ENCODE measurements around the gene SAP25. TPM values are rescaled to one million over a fixed set of nuclear protein-coding genes. Genes with fewer than 3 reads are reported as not detected.

Gene SAP25
- total RNA-seq (1.4 and 1.5 TPM in 2 replicates), polyA plus RNA-seq (2.7 and 3.9 TPM in 2 replicates)

DNA sequence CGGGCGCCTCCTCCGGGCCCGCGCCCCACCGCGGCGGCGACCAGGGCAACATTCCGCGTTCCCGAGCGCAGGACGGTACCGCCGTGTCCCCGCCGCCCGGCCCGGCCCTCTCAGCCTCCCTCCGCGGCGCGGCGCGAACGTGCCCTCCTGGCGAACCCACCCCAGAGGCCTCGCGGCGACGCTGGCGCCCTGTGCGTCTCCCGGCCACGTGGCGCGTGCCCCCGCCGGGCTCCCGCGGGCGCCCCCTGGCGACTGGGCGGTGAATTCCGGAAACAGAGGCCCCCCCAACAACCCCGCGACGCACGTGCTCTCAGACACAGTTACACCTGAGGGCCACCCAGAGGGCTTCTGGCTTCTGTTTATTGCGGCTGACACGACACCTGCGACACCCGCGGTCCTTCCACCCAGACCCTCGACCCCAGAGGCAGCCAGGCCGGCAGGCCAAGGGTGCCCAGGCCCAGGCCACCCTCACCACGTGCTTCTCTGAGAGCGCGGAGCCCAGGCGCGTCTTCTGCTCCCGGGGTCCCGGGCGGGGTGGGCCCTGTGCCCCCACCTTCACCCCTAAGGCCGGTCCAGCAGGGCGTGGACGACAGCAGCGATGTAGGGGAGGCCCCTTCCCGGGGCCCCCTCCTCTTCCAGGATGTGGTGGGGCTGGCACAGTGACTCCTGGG, at the start of gene SAP25:
Gene SAP25, minus strand, starts transcription at position 210 of the 671 bp plus-strand sequence. Its CDS starts 158 bp downstream, at position 52.
- TF ChIP-seq CTCF (IDR thresholded peaks at IDR 0.05; ENCODE audit: low read depth, low read length) = peak; percentile 8
- Histone ChIP-seq H3K4me1 (ENCODE audit: low read depth) (peaks cover 12% of the 10 kb centered on the region), H3K27me3 (no peaks in the 10 kb centered on the region), H3K4me3 (no peak within 1 kb of the TSS), H3K27ac (no peak within 1 kb of the TSS), H3K36me3 (peaks cover 13% of the 10 kb centered on the region), H3K9me3 (ENCODE audit: low read depth) (no peaks in the 10 kb centered on the region)
- no peak for DNase-seq (ENCODE audit: low read depth in 1 of 2, low spot score in 1 of 2)

DNA sequence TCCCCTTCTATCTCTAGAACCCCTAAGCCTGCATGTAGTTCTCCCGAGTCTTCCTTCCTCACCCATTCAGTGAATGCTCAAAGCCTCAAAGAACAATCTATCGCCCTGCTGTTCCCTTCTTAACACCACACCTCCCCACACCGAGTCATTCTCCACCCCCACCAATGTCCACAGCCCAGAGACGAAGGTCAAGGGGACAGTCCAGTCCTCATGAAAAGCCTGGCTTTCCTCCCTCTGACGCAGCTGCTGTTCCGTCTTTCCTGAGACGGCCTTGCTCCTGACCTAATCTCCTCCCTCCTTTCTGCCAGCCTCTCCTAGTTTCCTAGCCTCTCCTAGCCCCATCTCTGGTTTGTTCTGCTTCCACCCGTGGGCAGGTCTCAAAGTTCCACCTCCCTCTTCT, 47.9 kb upstream of the SAP25 start:
- DNase-seq (ENCODE audit: low read depth in 1 of 2, low spot score in 1 of 2) = no peak
- no peaks in the 10 kb centered on the region for H3K9me3 ChIP-seq (ENCODE audit: low read depth)
- H3K27ac ChIP-seq = no peak overlapping the region
- no peaks in the 10 kb centered on the region for H3K4me1 ChIP-seq (ENCODE audit: low read depth)
- no peaks in the 10 kb centered on the region for H3K36me3 ChIP-seq
- no peak for TF ChIP-seq CTCF (IDR thresholded peaks at IDR 0.05; ENCODE audit: low read depth, low read length)
- no peak overlapping the region for H3K4me3 ChIP-seq
- H3K27me3 ChIP-seq = no peaks in the 10 kb centered on the region

DNA sequence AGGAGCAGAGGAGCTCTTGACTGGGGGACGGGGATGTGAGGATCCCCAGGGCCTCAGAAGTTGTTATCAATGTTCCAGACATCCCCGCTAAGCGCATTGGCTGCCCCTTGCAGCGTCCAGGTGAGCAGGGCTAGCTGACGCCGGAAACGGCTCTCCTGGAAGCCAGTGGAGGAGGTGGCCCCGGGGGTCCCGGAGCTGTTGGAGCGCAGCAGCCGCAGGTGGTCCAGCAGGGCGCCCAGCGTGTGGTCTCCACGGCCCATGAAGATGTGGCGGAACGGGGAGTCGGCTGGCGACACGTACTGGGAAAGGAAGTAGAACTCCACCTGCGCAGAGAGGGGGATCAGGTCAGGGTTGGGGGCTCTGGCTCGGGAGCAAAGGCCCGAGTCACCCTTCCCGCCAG, 47.1 kb upstream of the SAP25 start:
- H3K27ac ChIP-seq = no peak overlapping the region
- H3K9me3 ChIP-seq (ENCODE audit: low read depth) = no peaks in the 10 kb centered on the region
- no peaks in the 10 kb centered on the region for H3K4me1 ChIP-seq (ENCODE audit: low read depth)
- no peaks in the 10 kb centered on the region for H3K36me3 ChIP-seq
- H3K27me3 ChIP-seq = no peaks in the 10 kb centered on the region
- no peak overlapping the region for H3K4me3 ChIP-seq
- no peak for DNase-seq (ENCODE audit: low read depth in 1 of 2, low spot score in 1 of 2)
- no peak for TF ChIP-seq CTCF (IDR thresholded peaks at IDR 0.05; ENCODE audit: low read depth, low read length)

DNA sequence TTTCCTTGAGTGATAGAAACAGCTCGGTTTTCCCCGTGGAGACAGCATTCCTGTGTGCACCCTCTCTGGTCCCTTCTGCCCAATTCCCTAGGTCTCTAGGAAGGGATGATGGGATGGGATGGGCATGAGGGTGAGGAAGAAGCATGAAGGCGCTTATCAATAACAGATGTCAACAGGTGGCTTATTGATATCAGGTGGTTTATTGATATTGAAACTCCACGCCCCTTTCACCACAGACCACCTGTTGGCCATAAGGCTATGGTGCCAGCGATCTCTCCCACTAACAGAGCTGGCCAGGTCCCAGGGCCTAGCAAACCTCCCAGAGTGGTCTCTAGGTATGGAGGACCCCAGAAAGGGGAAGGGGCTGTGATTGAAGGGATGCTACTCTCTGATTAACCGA, 46.5 kb upstream of the SAP25 start:
- no peak overlapping the region for H3K4me3 ChIP-seq
- no peaks in the 10 kb centered on the region for H3K27me3 ChIP-seq
- H3K4me1 ChIP-seq (ENCODE audit: low read depth) = no peaks in the 10 kb centered on the region
- TF ChIP-seq CTCF (IDR thresholded peaks at IDR 0.05; ENCODE audit: low read depth, low read length) = no peak
- DNase-seq (ENCODE audit: low read depth in 1 of 2, low spot score in 1 of 2) = no peak
- no peaks in the 10 kb centered on the region for H3K36me3 ChIP-seq
- no peak overlapping the region for H3K27ac ChIP-seq
- H3K9me3 ChIP-seq (ENCODE audit: low read depth) = no peaks in the 10 kb centered on the region

- DNase-seq (ENCODE audit: low read depth in 1 of 2, low spot score in 1 of 2) = no peak
- Histone ChIP-seq H3K4me1 (ENCODE audit: low read depth) (no peaks in the 10 kb centered on the region), H3K27me3 (no peaks in the 10 kb centered on the region), H3K36me3 (no peaks in the 10 kb centered on the region), H3K9me3 (ENCODE audit: low read depth) (no peaks in the 10 kb centered on the region), H3K4me3 (no peak overlapping the region), H3K27ac (no peak overlapping the region)
- TF ChIP-seq CTCF (IDR thresholded peaks at IDR 0.05; ENCODE audit: low read depth, low read length) = no peak
Observed at GRCh38 chr7:100614308-100614861, 40.7 kb upstream of the SAP25 start.
